Kidney (tissue), 14 donors: ENCODE data around the gene APBB2. TPM values are rescaled to one million over a fixed set of nuclear protein-coding genes. Genes with fewer than 3 reads are reported as not detected.

Source experiments
- DNase-seq, 5 donors: peaks; one replicate each; pipeline ENCODE4 v3.0.0-alpha.2; 2013 to 2020
- FAIRE-seq: peaks from 2 replicates; lab custom pipeline; 2012; peaks lifted over from hg19 to GRCh38; lab: Jason Lieb, UNC
- H3K27ac ChIP-seq, 2 donors: one replicate each; pipeline ENCODE4 v1.7.0; 2013; ENCODE audit warnings: low read depth in 2 of 2, low read length in 2 of 2, inconsistent platforms in 1 of 2
- H3K27me3 ChIP-seq: one replicate; pipeline ENCODE4 v1.7.1; 2013; ENCODE audit warnings: low read length, inconsistent platforms; ENCODE audit not compliant: control insufficient read depth, insufficient read depth
- H3K36me3 ChIP-seq, 3 donors: one replicate each; pipeline versions ENCODE4 v1.7.0 to v1.7.1; 2013; ENCODE audit warnings: low read length in 3 of 3, control low read depth in 1 of 3, inconsistent platforms in 1 of 3; ENCODE audit not compliant: insufficient read depth in 3 of 3, control insufficient read depth in 2 of 3
- H3K4me1 ChIP-seq, 3 donors: one replicate each; pipeline versions ENCODE4 v1.7.0 to v1.7.1; 2013; ENCODE audit warnings: low read length in 3 of 3, inconsistent platforms in 1 of 3, low read depth in 1 of 3; ENCODE audit not compliant: control insufficient read depth in 2 of 3, insufficient read depth in 2 of 3
- H3K4me3 ChIP-seq, 3 donors: one replicate each; pipeline versions ENCODE4 v1.7.0 to v1.8.1; 2013; ENCODE audit warnings: low read length in 3 of 3, control low read depth in 1 of 3, inconsistent platforms in 1 of 3
- H3K9ac ChIP-seq, 3 donors: one replicate each; pipeline versions ENCODE4 v1.7.0 to v1.7.1; 2013; ENCODE audit warnings: low read length in 3 of 3, control low read depth in 1 of 3, inconsistent platforms in 1 of 3
- H3K9me3 ChIP-seq, 3 donors: one replicate each; pipeline versions ENCODE4 v1.7.0 to v1.7.1; 2013; ENCODE audit warnings: low read length in 3 of 3, control low read depth in 1 of 3, inconsistent platforms in 1 of 3; ENCODE audit not compliant: control insufficient read depth in 2 of 3, insufficient read depth in 1 of 3
- CTCF ChIP-seq: IDR thresholded peaks from 3 replicates; pipeline ENCODE4 v1.5.1; 2012; ENCODE audit warnings: mild to moderate bottlenecking, moderate library complexity, borderline replicate concordance; ENCODE audit not compliant: insufficient read depth; ENCODE audit errors: extremely low read depth
- intact Hi-C: fragments of 100-400 bp; cut with DNase I; formaldehyde crosslinking; loops from one replicate; pipeline ENCODE4 v1.11.1; 2022
- polyA plus RNA-seq: library from polyadenylated mRNA; stranded (reverse); fragments of 350-450 nt; fragmentation: Illumina TruSeq; extraction: RNeasy Lipid Tissue Mini Kit (QIAGEN cat#74804); gene quantifications from one replicate; pipeline ENCODE4 v1.2.3, GENCODE V29; 2014; ENCODE audit warnings: low read depth, low replicate concordance; ENCODE audit not compliant: insufficient read depth
- total RNA-seq: library from RNA; stranded (reverse); fragmentation: NEBNext Ultra II Directional; extraction: Animal tissue kit (Norgen Biotek cat#: 25700); gene quantifications from one replicate; pipeline ENCODE4 v1.2.1, GENCODE V29; 2021
- donor health status: control.
- donor health status: control.
- donor health status: control.
- donor health status: control.
- donor health status: control.
- donor health status: DM: yes; HTN: yes; CAD: no.
- donor health status: Normal renal cell carcinoma (clear cell type).

Gene APBB2
- total and polyA plus RNA-seq, 2 donors from 2014 or later, result 13.4 to 65.6 TPM

- Histone ChIP-seq H3K27ac (no peak overlapping the region), H3K27me3 (no peaks in the 10 kb centered on the region), H3K9ac (no peak overlapping the region), H3K4me1 (peaks cover 0 to 11% (median 9%) of the 10 kb centered on the region in 3 donors), H3K9me3 (no peaks in the 10 kb centered on the region), H3K36me3 (no peaks in the 10 kb centered on the region), H3K4me3 (no peak overlapping the region)
- TF ChIP-seq CTCF, result no peak
- no peak for FAIRE-seq
- DNase-seq, result no peak
- intact Hi-C loops, result no loop called here
These were observed 108.3 kb downstream of the APBB2 start for GRCh38 chr4:41106081-41106480.

DNA sequence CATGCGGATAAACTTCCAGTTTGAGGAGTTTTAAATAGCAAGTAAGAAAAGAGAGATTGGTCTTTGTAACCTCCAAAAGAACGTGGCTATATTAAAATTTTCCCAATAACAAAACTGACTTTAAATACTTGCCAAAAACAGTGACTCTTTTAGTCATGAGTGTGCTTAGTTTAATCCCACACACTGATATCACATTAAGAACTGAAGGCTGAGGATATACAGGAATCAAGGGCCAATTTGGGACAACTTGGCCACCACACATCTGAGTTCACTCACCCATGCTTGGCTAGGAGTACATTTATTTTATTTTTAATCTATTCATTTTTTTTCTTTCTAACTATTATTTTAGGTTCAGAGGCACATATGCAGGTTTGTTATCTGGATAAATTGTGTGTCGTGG is 110.2 kb downstream of the APBB2 start:
- no peak overlapping the region for H3K9ac ChIP-seq
- DNase-seq, result no peak
- TF ChIP-seq CTCF, result no peak
- no peak overlapping the region for H3K4me3 ChIP-seq
- FAIRE-seq, result no peak
- H3K9me3 ChIP-seq, result no peaks in the 10 kb centered on the region
- H3K27me3 ChIP-seq, result no peaks in the 10 kb centered on the region
- intact Hi-C loops, result no loop called here
- H3K4me1 ChIP-seq, result peaks cover 0 to 11% (median 9%) of the 10 kb centered on the region in 3 donors
- no peaks in the 10 kb centered on the region for H3K36me3 ChIP-seq
- H3K27ac ChIP-seq, result no peak overlapping the region

GRCh38 chr4:41103657-41104056 is 110.7 kb downstream of the APBB2 start:
- Histone ChIP-seq H3K9me3 (no peaks in the 10 kb centered on the region), H3K27me3 (no peaks in the 10 kb centered on the region), H3K4me1 (peaks cover 0 to 11% (median 9%) of the 10 kb centered on the region in 3 donors), H3K36me3 (no peaks in the 10 kb centered on the region), H3K9ac (no peak overlapping the region), H3K27ac (no peak overlapping the region), H3K4me3 (no peak overlapping the region)
- DNase-seq (no peak), FAIRE-seq (no peak)
- TF ChIP-seq CTCF, result no peak
- intact Hi-C loops, result no loop called here

GRCh38 chr4:41102414-41103092 is 111.8 kb downstream of the APBB2 start:
- H3K4me3 ChIP-seq, result no peak overlapping the region
- no peaks in the 10 kb centered on the region for H3K9me3 ChIP-seq
- H3K27me3 ChIP-seq, result no peaks in the 10 kb centered on the region
- TF ChIP-seq CTCF, result no peak
- H3K9ac ChIP-seq, result no peak overlapping the region
- H3K27ac ChIP-seq, result no peak overlapping the region
- peaks cover 0 to 15% (median 13%) of the 10 kb centered on the region in 3 donors for H3K4me1 ChIP-seq
- H3K36me3 ChIP-seq, result no peaks in the 10 kb centered on the region
- intact Hi-C loops, result no loop called here
- DNase-seq (no peak), FAIRE-seq (no peak)
